ENCODE results near the gene SERINC1. TPM values are rescaled to one million over a fixed set of nuclear protein-coding genes. Genes with fewer than 3 reads are reported as not detected.
"Not testable (repeated sequence)": the region's sequence is repeated elsewhere in the genome, so short reads cannot be mapped to it uniquely, and the experiment has no call there.

Gene SERINC1
- total RNA-seq, 4 donors from 2014 or later, result 260 to 432 (median 345) TPM

DNA sequence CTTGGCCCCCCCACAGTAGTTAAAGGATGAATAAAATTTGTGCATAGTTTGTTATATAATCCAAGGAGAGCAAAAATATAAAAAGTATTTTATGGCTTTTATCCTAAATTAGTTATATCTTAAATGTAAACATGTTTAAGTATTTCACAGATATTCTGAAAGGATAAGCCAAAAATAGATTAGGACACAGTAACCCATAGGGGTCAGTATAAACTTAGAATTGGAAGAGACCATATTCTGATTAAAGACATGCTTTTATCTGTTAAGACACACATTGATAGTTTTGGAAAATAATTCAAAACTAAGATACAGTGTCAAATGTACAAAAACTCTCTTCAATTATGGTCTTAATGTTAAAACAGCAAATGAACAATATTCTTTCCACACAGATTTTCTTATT, 4.5 kb upstream of the SERINC1 start:
- Histone ChIP-seq H3K4me1 (peaks cover 0 to 9% (median 2%) of the 10 kb centered on the region in 3 donors), H3K4me3 (no peak overlapping the region), H3K36me3 (no peaks in the 10 kb centered on the region), H3K27me3 (no peaks in the 10 kb centered on the region), H3K9me3 (no peaks in the 10 kb centered on the region), H3K27ac (no peak overlapping the region)
- ATAC-seq, result no peak
- TF ChIP-seq POLR2AphosphoS5 (IDR thresholded peaks at IDR 0.05), result no peak
- no peak for TF ChIP-seq POLR2A (IDR thresholded peaks at IDR 0.05)
- no peak for TF ChIP-seq EP300 (IDR thresholded peaks at IDR 0.05)
- TF ChIP-seq, protein P1, sequence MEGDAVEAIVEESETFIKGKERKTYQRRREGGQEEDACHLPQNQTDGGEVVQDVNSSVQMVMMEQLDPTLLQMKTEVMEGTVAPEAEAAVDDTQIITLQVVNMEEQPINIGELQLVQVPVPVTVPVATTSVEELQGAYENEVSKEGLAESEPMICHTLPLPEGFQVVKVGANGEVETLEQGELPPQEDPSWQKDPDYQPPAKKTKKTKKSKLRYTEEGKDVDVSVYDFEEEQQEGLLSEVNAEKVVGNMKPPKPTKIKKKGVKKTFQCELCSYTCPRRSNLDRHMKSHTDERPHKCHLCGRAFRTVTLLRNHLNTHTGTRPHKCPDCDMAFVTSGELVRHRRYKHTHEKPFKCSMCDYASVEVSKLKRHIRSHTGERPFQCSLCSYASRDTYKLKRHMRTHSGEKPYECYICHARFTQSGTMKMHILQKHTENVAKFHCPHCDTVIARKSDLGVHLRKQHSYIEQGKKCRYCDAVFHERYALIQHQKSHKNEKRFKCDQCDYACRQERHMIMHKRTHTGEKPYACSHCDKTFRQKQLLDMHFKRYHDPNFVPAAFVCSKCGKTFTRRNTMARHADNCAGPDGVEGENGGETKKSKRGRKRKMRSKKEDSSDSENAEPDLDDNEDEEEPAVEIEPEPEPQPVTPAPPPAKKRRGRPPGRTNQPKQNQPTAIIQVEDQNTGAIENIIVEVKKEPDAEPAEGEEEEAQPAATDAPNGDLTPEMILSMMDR (IDR thresholded peaks at IDR 0.05), result peak in 1 of 4 experiments; percentile 42

DNA sequence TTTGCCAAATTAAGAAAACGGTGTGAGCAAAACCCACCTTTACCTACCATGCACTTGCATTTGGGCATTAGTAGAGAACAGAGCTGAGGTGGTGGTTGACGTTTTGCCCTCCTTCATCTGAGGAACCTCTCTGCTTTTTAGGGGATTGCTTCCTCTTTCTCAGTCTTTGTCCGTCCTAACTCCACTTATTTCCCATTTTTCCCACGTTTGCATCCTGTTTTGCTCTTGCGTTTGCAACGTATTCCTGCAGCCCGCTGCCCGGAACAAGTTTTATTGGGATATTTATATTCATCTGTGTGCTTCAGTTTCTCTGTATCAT, 374 bp upstream of the SERINC1 start:
- Histone ChIP-seq H3K4me3 (peak overlapping the region; percentile 67 to 99), H3K27ac (peak overlapping the region; percentile 89 to 99 (median 98)), H3K4me1 (peaks cover 0 to 41% (median 2%) of the 10 kb centered on the region in 3 donors), H3K36me3 (peaks cover 0 to 7% of the 10 kb centered on the region in 2 donors), H3K9me3 (no peaks in the 10 kb centered on the region), H3K27me3 (no peaks in the 10 kb centered on the region)
- ATAC-seq, result no peak
- 1 to 8% methylated on average over 8 of the region's 8 CpGs for WGBS, 2 donors (ENCODE audit: low coverage in 1 of 2)
- no peak for TF ChIP-seq POLR2AphosphoS5 (IDR thresholded peaks at IDR 0.05)
- TF ChIP-seq, protein P1 (IDR thresholded peaks at IDR 0.05), result no peak
- TF ChIP-seq POLR2A (IDR thresholded peaks at IDR 0.05), result no peak
- no peak for TF ChIP-seq EP300 (IDR thresholded peaks at IDR 0.05)

DNA sequence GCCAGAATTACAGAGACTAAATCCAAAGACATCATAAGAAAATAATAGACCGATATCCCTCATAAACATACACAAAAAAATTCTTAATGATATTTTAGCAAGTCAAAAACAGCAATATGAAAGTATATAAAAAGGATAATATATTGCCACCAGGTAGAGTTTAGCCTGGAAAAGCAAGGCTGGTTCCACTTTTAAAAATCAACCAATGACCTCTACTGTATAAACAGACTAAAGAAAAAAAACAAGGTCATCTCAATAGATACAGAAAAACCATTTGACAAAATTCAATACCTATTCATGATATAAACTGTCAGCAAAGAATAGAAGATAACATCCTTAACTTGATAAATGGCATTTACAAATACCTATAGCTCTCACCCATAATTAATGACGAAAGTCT, 9.7 kb downstream of the SERINC1 start:
- no peak for ATAC-seq
- H3K36me3 ChIP-seq, result peaks cover 0 to 27% of the 10 kb centered on the region in 2 donors
- H3K9me3 ChIP-seq, result no peaks in the 10 kb centered on the region
- H3K4me3 ChIP-seq, result no peak overlapping the region
- no peak overlapping the region for H3K27ac ChIP-seq
- H3K4me1 ChIP-seq, result peaks cover 8 to 100% (median 12%) of the 10 kb centered on the region in 3 donors
- H3K27me3 ChIP-seq, result no peaks in the 10 kb centered on the region
- TF ChIP-seq POLR2AphosphoS5 (IDR thresholded peaks at IDR 0.05) (no peak), EP300 (IDR thresholded peaks at IDR 0.05) (no peak), POLR2A (IDR thresholded peaks at IDR 0.05) (no peak)
- TF ChIP-seq, protein P1 (IDR thresholded peaks at IDR 0.05), result no peak
- WGBS, 2 donors (ENCODE audit: low coverage in 1 of 2), result 79 to 92% methylated on average over 2 of the region's 2 CpGs

DNA sequence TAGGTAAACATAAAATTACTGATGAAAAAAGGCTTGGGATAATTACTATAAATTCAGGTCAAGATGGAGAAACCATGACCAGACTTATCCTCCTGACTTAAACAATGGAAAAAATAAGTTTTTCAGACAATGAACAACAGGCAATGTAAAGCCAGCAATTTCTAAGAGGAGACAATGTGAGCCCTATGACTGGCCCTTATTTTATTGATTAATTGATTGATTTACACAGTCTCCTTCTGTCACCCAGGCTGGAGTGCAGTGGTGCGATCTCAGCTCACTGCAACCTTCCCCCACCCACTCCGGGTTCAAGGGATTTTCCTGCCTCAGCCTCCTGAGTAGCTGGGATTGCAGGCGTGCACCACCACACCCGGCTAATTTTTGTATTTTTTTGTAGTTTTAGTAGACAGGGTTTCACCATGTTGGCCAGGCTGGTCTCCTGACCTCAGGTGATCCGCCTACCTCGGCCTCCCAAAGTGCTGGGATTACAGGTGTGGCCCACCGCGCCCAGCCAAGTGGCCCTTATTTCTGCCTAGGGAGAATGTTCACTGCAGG, 11.7 kb downstream of the SERINC1 start:
- not testable (repeated sequence) for ATAC-seq, H3K27me3 ChIP-seq, H3K9me3 ChIP-seq, H3K4me3 ChIP-seq, H3K27ac ChIP-seq
- Histone ChIP-seq H3K36me3 (peaks cover 0 to 33% of the 10 kb centered on the region in 2 donors), H3K4me1 (peaks cover 4 to 87% (median 12%) of the 10 kb centered on the region in 3 donors)
- WGBS, 2 donors (ENCODE audit: low coverage in 1 of 2), result 90% methylated on average over 7 of the region's 8 CpGs; no CpG with 5 or more reads in 1 of the 2 donors

DNA sequence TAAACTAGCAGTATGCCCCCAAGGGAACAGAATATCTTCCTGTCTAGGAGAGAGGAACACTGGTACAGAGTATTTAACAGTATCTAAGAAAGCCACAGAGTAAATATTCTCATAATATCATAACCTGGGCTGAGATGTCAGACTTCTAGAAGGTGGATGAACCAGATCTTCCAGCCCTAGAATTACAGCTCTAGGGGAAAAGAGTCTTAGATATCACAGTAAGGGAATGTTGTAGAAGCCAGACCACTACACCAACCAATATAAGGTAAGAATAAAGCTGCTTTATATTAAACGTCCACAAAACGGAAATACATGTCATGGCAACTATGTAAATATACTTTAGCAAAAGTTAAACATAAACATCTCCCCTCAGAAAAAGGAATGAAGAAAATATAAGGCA, 12.4 kb downstream of the SERINC1 start:
- Histone ChIP-seq H3K4me3 (no peak overlapping the region), H3K9me3 (no peaks in the 10 kb centered on the region), H3K36me3 (peaks cover 0 to 40% of the 10 kb centered on the region in 2 donors), H3K27me3 (no peaks in the 10 kb centered on the region), H3K27ac (no peak overlapping the region), H3K4me1 (peaks cover 4 to 83% (median 12%) of the 10 kb centered on the region in 3 donors)
- ATAC-seq, result no peak
- WGBS, 2 donors (ENCODE audit: low coverage in 1 of 2), result 9 to 29% methylated on average over 2 of the region's 2 CpGs
- no peak for TF ChIP-seq POLR2A (IDR thresholded peaks at IDR 0.05)
- TF ChIP-seq EP300 (IDR thresholded peaks at IDR 0.05), result no peak
- TF ChIP-seq, protein P1 (IDR thresholded peaks at IDR 0.05), result no peak
- no peak for TF ChIP-seq POLR2AphosphoS5 (IDR thresholded peaks at IDR 0.05)
